H1 (cell line): ENCODE measurements around the gene CACUL1. TPM values are rescaled to one million over a fixed set of nuclear protein-coding genes. Genes with fewer than 3 reads are reported as not detected.

ENCODE experiments used
- BACH1 ChIP-seq: IDR thresholded peaks from 2 replicates; pipeline ENCODE4 v1.6.1; 2012; ENCODE audit warnings: low read length, improper control_type of control experiment
- EGR1 ChIP-seq: IDR thresholded peaks from 2 replicates; pipeline ENCODE4 v1.6.1; 2011; ENCODE audit warnings: low read depth, low read length, borderline replicate concordance
- HDAC2 ChIP-seq, 2 experiments: fragments of 300-600 bp in 1 of 2; sonication (generic) in 1 of 2; IDR thresholded peaks; 2 replicates each; pipeline ENCODE4 v1.6.1; 2011 to 2012; ENCODE audit warnings: low read depth in 2 of 2, low read length in 2 of 2, mild to moderate bottlenecking in 2 of 2, moderate library complexity in 2 of 2, borderline replicate concordance in 1 of 2, inconsistent platforms in 1 of 2
- RXRA ChIP-seq: IDR thresholded peaks from 2 replicates; pipeline ENCODE4 v1.6.1; 2011; ENCODE audit warnings: low read depth, mild to moderate bottlenecking, low read length, moderate library complexity; ENCODE audit not compliant: insufficient read depth
- ZNF274 ChIP-seq: IDR thresholded peaks from 2 replicates; pipeline ENCODE4 v1.7.0; 2012; ENCODE audit warnings: low read length, borderline replicate concordance; ENCODE audit errors: extremely low read depth
- polyA plus RNA-seq, 7 experiments: library from polyadenylated mRNA; depleted of rRNA in 3 of 7; stranded (reverse) in 5 of 7; unstranded in 2 of 7; fragments of >200 nt in 5 of 7; fragments of 200-250 nt in 2 of 7; gene quantifications; 1 replicate in 5 of 7; 2 replicates in 1 of 7; 4 replicates in 1 of 7; pipeline versions ENCODE4 v1.2.1 to v1.2.3, GENCODE V29; 2011 to 2013; ENCODE audit warnings: missing spikeins in 2 of 7, mixed read lengths in 2 of 7
- total RNA-seq: library from RNA; stranded (reverse); fragmentation: NEBNext Ultra II Directional; extraction: Animal tissue kit (Norgen Biotek cat#: 25700); gene quantifications from 2 replicates; pipeline ENCODE4 v1.2.1, GENCODE V29; 2021

The CACUL1 gene
- total and polyA plus RNA-seq, 2 of the 8 experiments (the other 6 are each of a cell fraction or from before 2014, with no cell fraction given): 6.5 to 34.2 TPM

- TF ChIP-seq EGR1 (no peak), RXRA (no peak), ZNF274 (no peak), HDAC2 (IDR thresholded peaks at IDR 0.05; ENCODE audit: borderline replicate concordance in 1 of 2, low read depth in 2 of 2, low read length in 2 of 2) (no peak), BACH1 (no peak)
Measured at GRCh38 chr10:118746246-118746645, 8.5 kb downstream of the CACUL1 start (continued).
